GM03348 (cell line): ENCODE data around the gene MXD3.
"Not testable (repeated sequence)": the region's sequence is repeated elsewhere in the genome, so short reads cannot be mapped to it uniquely, and the experiment has no call there.

Experiments
- DNase-seq: peaks from one replicate; pipeline ENCODE4 v3.0.0; 2012; ENCODE audit warnings: low spot score

The MXD3 gene

DNA sequence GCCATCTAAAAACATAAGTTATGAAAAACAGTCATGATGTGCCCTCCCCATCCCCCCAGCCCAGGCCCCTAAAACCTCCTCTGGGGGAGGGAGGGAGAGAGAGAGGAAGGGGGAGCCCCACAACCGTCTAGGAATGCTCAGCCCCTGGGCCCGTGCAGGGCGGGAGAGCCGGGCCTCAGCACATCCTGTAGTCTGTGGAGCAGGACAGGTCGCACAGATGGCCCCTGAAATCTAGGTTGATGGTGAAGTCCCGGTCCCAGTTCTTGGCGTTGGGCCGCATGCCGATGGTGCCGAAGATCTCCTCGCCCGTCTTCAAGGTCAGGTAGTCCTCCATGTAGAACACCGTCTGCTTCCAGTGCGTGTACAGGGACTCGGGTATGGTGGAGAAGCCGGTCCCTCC, 46.3 kb downstream of the MXD3 start:
- no peak for DNase-seq

DNA sequence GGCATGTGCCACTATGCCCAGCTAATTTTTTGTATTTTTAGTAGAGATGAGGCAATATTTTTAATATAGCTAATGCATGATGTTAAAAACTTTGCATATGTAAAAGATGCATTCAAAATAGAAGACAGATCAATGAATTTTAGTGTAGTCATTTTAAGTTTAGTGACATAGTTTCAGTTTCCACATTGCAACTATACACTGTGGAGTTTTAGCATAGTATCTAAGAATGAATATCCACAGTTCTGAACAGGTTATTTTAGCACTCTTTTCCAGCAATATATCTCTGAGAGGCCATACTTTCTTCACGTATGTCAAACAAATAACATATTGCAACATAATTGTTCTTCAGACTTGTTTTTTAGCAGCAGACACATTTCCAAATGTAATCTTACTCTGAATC, 47.5 kb downstream of the MXD3 start:
- no peak for DNase-seq

DNA sequence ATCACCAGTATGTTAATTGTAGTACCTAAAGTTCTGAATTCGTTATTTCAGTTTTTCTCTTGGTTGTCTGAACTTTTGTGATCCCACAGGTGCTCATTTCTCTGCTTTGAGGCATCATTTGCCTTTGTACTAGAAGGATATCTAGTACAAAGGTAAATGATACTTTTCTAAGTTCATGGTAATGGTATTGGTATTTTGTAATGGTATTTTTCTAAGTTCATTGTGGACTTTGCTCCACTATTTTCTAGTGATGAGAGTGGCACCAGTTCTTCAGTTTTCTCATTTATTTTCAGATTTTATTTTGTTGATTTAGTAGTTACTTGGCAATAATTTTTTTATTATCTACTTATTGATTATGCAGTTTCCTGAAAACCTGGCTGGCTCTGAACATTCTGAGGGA, 50.2 kb downstream of the MXD3 start:
- no peak for DNase-seq

- DNase-seq = no peak
Observed at GRCh38 chr5:177260961-177261360, 50.7 kb downstream of the MXD3 start.

DNA sequence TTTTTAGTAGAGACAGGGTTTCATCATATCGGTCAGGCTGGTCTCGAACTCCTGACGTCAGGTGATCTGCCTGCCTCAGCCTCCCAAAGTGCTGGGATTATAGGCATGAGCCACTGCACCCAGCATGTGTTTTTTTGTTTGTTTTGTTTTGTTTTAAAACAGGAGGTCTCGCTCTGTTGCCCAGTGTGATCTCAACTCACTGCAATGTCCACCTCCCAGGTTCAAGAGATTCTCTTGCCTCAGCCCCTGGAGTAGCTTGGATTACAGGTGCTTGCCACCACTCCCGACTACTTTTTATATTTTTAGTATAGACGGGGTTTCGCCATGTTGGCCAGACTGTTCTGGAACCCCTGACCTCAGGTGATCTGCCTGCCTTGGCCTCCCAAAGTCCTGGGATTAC, 53.0 kb downstream of the MXD3 start:
- not testable (repeated sequence) for DNase-seq
